K562 (cell line): ENCODE data around the gene CPA4. TPM values are rescaled to one million over a fixed set of nuclear protein-coding genes. Genes with fewer than 3 reads are reported as not detected.

Source experiments
- ELF2 ChIP-seq: fragments of 250-450 bp; sonication (Bioruptor Pico); IDR thresholded peaks from 2 replicates; pipeline ENCODE4 v1.5.0; 2021; ENCODE audit warnings: mild to moderate bottlenecking
- ILF3 ChIP-seq: fragments of 450-650 bp; IDR thresholded peaks from 2 replicates; pipeline ENCODE4 v1.6.1; 2018; ENCODE audit warnings: antibody characterized with exemption, mild to moderate bottlenecking, moderate library complexity, borderline replicate concordance
- OTX1 ChIP-seq: fragments of 450-650 bp; formaldehyde crosslinking; IDR thresholded peaks from 2 replicates; pipeline ENCODE4 v1.4.0; 2022; ENCODE audit warnings: mild to moderate bottlenecking
- ZBTB17 ChIP-seq: fragments of 450-650 bp; formaldehyde crosslinking; IDR thresholded peaks from 2 replicates; pipeline ENCODE4 v1.4.0; 2020; ENCODE audit warnings: mild to moderate bottlenecking
- ZC3H4 ChIP-seq: sonication (generic); formaldehyde crosslinking; IDR thresholded peaks from 2 replicates; pipeline ENCODE4 v1.9.0; 2021; ENCODE audit warnings: missing genetic modification reagents, borderline replicate concordance
- ZFP30 ChIP-seq: fragments of 250-450 bp; sonication (Bioruptor Pico); IDR thresholded peaks from 2 replicates; pipeline ENCODE4 v1.8.0; 2022; ENCODE audit warnings: moderate library complexity, mild to moderate bottlenecking, inconsistent platforms, borderline replicate concordance
- ZNF133 ChIP-seq: fragments of 250-450 bp; sonication (Bioruptor Pico); IDR thresholded peaks from 2 replicates; pipeline ENCODE4 v1.4.0; 2020; ENCODE audit warnings: mild to moderate bottlenecking
- ZNF143 ChIP-seq: sonication (generic); formaldehyde crosslinking; IDR thresholded peaks from 2 replicates; pipeline ENCODE4 v1.9.0; 2022; ENCODE audit warnings: mild to moderate bottlenecking, missing genetic modification reagents
- polyA plus RNA-seq, 8 experiments: library from polyadenylated mRNA; depleted of rRNA in 4 of 8; stranded (reverse) in 5 of 8; unstranded in 3 of 8; fragments of >200 nt; fragmentation: Nextera tagmentation in 2 of 8; fragmentation: Illumina TruSeq in 1 of 8; extraction: Ambion mirVana in 2 of 8; extraction: Trizol in 1 of 8; gene quantifications; 2 replicates each; pipeline versions ENCODE4 v1.2.1 to v1.2.3, GENCODE V29; 2011 to 2014; ENCODE audit warnings: inconsistent platforms in 1 of 8, missing spikeins in 1 of 8
- total RNA-seq, 7 experiments: library from RNA; depleted of rRNA in 6 of 7; stranded (reverse); fragments of >200 nt in 6 of 7; fragmentation: Illumina TruSeq in 2 of 7; extraction: Trizol in 2 of 7; gene quantifications; 2 replicates each; pipeline versions ENCODE4 v1.2.1 to v1.2.3, GENCODE V29; 2011 to 2021; ENCODE audit warnings: low replicate concordance in 1 of 7
- TF ChIP-seq, protein P1 (sequence below): sonication (generic); formaldehyde crosslinking; IDR thresholded peaks from 2 replicates; pipeline ENCODE4 v1.5.0; 2020; ENCODE audit warnings: missing genetic modification reagents
- TF ChIP-seq, protein P2 (sequence below): fragments of 450-650 bp; IDR thresholded peaks from 2 replicates; pipeline ENCODE4 v1.6.1; 2017; ENCODE audit warnings: mild to moderate bottlenecking, moderate library complexity
- TF ChIP-seq, protein P3 (sequence below), 2 experiments: fragments of 450-650 bp; IDR thresholded peaks; 2 replicates each; pipeline ENCODE4 v1.6.1; 2018; ENCODE audit warnings: mild to moderate bottlenecking in 2 of 2, low read depth in 1 of 2; ENCODE audit not compliant: partially characterized antibody in 2 of 2
- TF ChIP-seq, protein P4 (sequence below): sonication (generic); formaldehyde crosslinking; IDR thresholded peaks from 2 replicates; pipeline ENCODE4 v1.8.0; 2022; ENCODE audit warnings: missing genetic modification reagents, mild to moderate bottlenecking, borderline replicate concordance

Gene CPA4
- total and polyA plus RNA-seq, 9 of the 15 experiments (the other 6 are each of a cell fraction or from before 2014, with no cell fraction given) = not detected

DNA sequence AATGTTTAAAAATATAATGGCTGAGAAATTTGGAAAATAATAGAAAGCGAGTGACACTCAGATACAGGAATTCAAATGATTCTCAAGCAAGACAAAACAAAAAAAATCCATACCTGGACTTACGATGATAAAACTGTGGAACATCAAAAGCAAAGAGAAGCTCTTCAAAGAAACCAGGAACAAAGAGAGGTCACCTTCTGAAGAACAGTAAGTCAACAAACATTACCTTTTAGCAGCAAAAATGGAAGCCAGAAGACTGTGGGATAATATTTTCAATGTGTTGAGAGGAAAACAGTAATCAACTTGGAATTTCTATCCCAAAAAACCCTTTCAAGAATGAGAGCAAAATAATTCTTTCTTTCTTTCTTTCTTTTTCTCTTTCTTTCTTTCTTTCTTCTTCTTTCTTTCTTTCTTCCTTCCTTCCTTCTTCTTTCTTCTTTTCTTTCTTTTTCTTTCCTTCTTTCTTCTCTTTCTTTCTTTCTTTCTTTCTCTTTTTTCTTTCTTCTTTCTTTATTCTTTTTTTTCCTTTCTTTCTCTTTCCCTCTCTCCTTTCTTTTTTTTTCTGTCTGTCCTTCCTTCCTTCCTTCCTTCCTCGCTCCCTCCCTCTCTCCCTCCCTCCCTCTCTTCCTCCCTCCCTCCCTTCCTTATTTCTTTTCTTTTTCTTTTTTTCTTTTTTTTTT, 49.9 kb downstream of the CPA4 start (continued):
- TF ChIP-seq ZBTB17 (CRISPR knock-in tag) (no peak), ELF2 (CRISPR knock-in tag) (no peak), ZNF133 (CRISPR knock-in tag) (no peak), ZFP30 (CRISPR knock-in tag) (no peak), ILF3 (no peak), ZNF143 (CRISPR knock-in tag) (no peak), OTX1 (CRISPR knock-in tag) (no peak), ZC3H4 (no peak)
- TF ChIP-seq, protein P1, sequence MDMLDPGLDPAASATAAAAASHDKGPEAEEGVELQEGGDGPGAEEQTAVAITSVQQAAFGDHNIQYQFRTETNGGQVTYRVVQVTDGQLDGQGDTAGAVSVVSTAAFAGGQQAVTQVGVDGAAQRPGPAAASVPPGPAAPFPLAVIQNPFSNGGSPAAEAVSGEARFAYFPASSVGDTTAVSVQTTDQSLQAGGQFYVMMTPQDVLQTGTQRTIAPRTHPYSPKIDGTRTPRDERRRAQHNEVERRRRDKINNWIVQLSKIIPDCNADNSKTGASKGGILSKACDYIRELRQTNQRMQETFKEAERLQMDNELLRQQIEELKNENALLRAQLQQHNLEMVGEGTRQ = no peak
- TF ChIP-seq, protein P2, sequence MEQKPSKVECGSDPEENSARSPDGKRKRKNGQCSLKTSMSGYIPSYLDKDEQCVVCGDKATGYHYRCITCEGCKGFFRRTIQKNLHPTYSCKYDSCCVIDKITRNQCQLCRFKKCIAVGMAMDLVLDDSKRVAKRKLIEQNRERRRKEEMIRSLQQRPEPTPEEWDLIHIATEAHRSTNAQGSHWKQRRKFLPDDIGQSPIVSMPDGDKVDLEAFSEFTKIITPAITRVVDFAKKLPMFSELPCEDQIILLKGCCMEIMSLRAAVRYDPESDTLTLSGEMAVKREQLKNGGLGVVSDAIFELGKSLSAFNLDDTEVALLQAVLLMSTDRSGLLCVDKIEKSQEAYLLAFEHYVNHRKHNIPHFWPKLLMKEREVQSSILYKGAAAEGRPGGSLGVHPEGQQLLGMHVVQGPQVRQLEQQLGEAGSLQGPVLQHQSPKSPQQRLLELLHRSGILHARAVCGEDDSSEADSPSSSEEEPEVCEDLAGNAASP = no peak
- TF ChIP-seq, protein P3, sequence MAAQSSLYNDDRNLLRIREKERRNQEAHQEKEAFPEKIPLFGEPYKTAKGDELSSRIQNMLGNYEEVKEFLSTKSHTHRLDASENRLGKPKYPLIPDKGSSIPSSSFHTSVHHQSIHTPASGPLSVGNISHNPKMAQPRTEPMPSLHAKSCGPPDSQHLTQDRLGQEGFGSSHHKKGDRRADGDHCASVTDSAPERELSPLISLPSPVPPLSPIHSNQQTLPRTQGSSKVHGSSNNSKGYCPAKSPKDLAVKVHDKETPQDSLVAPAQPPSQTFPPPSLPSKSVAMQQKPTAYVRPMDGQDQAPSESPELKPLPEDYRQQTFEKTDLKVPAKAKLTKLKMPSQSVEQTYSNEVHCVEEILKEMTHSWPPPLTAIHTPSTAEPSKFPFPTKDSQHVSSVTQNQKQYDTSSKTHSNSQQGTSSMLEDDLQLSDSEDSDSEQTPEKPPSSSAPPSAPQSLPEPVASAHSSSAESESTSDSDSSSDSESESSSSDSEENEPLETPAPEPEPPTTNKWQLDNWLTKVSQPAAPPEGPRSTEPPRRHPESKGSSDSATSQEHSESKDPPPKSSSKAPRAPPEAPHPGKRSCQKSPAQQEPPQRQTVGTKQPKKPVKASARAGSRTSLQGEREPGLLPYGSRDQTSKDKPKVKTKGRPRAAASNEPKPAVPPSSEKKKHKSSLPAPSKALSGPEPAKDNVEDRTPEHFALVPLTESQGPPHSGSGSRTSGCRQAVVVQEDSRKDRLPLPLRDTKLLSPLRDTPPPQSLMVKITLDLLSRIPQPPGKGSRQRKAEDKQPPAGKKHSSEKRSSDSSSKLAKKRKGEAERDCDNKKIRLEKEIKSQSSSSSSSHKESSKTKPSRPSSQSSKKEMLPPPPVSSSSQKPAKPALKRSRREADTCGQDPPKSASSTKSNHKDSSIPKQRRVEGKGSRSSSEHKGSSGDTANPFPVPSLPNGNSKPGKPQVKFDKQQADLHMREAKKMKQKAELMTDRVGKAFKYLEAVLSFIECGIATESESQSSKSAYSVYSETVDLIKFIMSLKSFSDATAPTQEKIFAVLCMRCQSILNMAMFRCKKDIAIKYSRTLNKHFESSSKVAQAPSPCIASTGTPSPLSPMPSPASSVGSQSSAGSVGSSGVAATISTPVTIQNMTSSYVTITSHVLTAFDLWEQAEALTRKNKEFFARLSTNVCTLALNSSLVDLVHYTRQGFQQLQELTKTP (IDR thresholded peaks at IDR 0.05; ENCODE audit: low read depth in 1 of 2, partially characterized antibody in 2 of 2) = no peak
- TF ChIP-seq, protein P4, sequence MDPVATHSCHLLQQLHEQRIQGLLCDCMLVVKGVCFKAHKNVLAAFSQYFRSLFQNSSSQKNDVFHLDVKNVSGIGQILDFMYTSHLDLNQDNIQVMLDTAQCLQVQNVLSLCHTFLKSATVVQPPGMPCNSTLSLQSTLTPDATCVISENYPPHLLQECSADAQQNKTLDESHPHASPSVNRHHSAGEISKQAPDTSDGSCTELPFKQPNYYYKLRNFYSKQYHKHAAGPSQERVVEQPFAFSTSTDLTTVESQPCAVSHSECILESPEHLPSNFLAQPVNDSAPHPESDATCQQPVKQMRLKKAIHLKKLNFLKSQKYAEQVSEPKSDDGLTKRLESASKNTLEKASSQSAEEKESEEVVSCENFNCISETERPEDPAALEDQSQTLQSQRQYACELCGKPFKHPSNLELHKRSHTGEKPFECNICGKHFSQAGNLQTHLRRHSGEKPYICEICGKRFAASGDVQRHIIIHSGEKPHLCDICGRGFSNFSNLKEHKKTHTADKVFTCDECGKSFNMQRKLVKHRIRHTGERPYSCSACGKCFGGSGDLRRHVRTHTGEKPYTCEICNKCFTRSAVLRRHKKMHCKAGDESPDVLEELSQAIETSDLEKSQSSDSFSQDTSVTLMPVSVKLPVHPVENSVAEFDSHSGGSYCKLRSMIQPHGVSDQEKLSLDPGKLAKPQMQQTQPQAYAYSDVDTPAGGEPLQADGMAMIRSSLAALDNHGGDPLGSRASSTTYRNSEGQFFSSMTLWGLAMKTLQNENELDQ (CRISPR knock-in tag) = no peak
